ENCODE results near the gene MYO3B. TPM values are rescaled to one million over a fixed set of nuclear protein-coding genes. Genes with fewer than 3 reads are reported as not detected.
A peak's percentile ranks its signal among the peaks of the same experiment; 100 is the strongest.

MYO3B gene
- total RNA-seq, 2 donors from 2014 or later: 2.0 to 4.7 TPM

DNA sequence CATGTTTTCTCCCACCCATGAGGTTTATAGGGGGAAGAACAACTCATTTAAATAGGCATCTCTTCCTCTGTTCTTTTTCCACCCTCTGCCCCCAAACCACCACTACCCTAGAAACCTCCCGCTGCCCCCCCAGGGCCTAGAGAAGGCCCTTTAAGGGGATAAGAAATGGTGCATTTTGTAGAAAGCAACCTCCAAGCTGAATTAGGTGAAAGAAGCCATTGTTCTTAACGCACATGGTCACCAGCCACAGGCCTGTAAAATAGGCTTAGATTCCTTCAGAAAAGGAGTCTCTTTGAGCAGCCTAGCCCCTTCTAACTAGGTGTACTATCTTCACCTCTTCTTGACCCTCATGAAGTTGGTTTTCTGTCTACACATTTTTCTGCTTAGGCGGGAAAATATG is 418.6 kb downstream of the MYO3B start:
- Histone ChIP-seq H3K36me3 (replicated peaks in 1 of 2; ENCODE audit: insufficient read depth in 1 of 2, low read depth in 2 of 2) (no peaks in the 10 kb centered on the region), H3K9me3 (no peaks in the 10 kb centered on the region), H3K27me3 (no peaks in the 10 kb centered on the region), H3K4me3 (no peak overlapping the region), H3K4me1 (no peaks in the 10 kb centered on the region), H3K27ac (no peak overlapping the region)
- ATAC-seq (no peak), DNase-seq (no peak)
- WGBS, 2 donors: 91 to 94% methylated on average over 3 of the region's 3 CpGs
- intact Hi-C loops (cut with DNase I): no loop called here
- TF ChIP-seq, protein P1, sequence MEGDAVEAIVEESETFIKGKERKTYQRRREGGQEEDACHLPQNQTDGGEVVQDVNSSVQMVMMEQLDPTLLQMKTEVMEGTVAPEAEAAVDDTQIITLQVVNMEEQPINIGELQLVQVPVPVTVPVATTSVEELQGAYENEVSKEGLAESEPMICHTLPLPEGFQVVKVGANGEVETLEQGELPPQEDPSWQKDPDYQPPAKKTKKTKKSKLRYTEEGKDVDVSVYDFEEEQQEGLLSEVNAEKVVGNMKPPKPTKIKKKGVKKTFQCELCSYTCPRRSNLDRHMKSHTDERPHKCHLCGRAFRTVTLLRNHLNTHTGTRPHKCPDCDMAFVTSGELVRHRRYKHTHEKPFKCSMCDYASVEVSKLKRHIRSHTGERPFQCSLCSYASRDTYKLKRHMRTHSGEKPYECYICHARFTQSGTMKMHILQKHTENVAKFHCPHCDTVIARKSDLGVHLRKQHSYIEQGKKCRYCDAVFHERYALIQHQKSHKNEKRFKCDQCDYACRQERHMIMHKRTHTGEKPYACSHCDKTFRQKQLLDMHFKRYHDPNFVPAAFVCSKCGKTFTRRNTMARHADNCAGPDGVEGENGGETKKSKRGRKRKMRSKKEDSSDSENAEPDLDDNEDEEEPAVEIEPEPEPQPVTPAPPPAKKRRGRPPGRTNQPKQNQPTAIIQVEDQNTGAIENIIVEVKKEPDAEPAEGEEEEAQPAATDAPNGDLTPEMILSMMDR (IDR thresholded peaks at IDR 0.05): no peak
- no peak for TF ChIP-seq POLR2A (IDR thresholded peaks at IDR 0.05)

DNA sequence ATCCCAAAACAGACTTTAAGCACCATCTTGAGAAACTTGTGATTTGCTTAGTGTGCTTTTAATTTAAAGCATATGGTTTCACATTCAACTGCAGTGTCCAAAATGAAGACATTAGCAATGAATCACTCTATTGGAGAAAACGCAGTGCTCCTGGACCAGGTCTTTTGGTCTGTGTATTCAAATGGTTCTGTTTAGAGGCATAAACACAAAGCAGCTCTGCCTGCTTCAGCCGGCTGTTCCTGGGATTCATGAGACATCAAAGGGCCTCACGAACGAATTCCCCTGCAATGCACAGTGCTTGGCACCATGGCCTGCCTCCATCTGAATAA is 420.1 kb downstream of the MYO3B start:
- Histone ChIP-seq H3K27ac (no peak overlapping the region), H3K27me3 (no peaks in the 10 kb centered on the region), H3K9me3 (no peaks in the 10 kb centered on the region), H3K4me3 (no peak overlapping the region), H3K4me1 (no peaks in the 10 kb centered on the region), H3K36me3 (replicated peaks in 1 of 2; ENCODE audit: insufficient read depth in 1 of 2, low read depth in 2 of 2) (no peaks in the 10 kb centered on the region)
- intact Hi-C loops (cut with DNase I): no loop called here
- peak in 1 of 4 donors; percentile 3 for DNase-seq
- no peak for ATAC-seq
- TF ChIP-seq POLR2A (IDR thresholded peaks at IDR 0.05): no peak
- TF ChIP-seq, protein P1 (IDR thresholded peaks at IDR 0.05): no peak
- 64 to 69% methylated on average over 4 of the region's 4 CpGs for WGBS, 2 donors

DNA sequence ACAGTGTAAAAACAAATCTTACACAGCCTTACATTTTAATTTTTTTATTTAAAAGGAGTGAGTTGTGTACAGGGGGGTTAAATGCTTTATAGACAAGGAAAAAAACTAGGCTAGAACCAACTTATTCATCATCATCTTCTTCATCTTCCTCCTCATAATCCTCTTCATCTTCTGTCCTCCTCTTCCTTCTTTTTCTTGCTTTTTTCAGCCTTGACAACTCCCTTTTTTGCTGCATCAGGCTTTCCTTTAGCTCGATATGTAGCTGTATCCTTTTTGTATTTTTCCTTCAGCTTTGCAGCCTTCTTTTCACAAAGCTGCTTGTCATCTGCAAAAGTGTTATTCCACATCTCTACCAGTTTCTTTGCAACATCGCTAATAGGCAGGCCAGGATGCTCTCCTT is 423.5 kb downstream of the MYO3B start:
- intact Hi-C loops (cut with DNase I): no loop called here
- DNase-seq: no peak
- TF ChIP-seq, protein P1 (IDR thresholded peaks at IDR 0.05): no peak
- TF ChIP-seq POLR2A (IDR thresholded peaks at IDR 0.05): no peak
- no peaks in the 10 kb centered on the region for H3K9me3 ChIP-seq
- ATAC-seq: no peak
- no peak overlapping the region for H3K27ac ChIP-seq
- H3K27me3 ChIP-seq: no peaks in the 10 kb centered on the region
- no peaks in the 10 kb centered on the region for H3K36me3 ChIP-seq (replicated peaks in 1 of 2; ENCODE audit: insufficient read depth in 1 of 2, low read depth in 2 of 2)
- H3K4me3 ChIP-seq: no peak overlapping the region
- 58 to 93% methylated on average over 2 of the region's 2 CpGs for WGBS, 2 donors
- H3K4me1 ChIP-seq: no peaks in the 10 kb centered on the region

DNA sequence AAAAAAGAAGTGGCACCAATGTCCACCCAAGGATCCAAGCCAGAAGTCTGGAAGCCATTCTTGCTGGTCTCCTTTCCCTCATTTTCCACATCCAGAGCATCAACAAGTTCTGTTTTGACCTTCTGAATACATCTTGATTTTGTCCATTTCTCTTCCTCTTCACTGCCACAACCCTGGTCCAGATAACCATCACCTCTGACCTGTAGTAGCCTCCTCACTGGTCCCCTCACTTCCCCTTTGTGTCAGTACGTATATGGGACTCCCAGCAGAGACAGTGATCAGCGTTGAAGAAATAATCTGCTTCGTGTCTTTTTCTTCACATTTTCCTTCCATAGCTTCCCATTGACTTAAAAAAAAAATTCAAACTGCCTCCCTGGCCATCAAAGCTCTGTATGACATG is 427.9 kb downstream of the MYO3B start:
- Histone ChIP-seq H3K36me3 (replicated peaks in 1 of 2; ENCODE audit: insufficient read depth in 1 of 2, low read depth in 2 of 2) (no peaks in the 10 kb centered on the region), H3K9me3 (no peaks in the 10 kb centered on the region), H3K4me1 (no peaks in the 10 kb centered on the region), H3K27ac (no peak overlapping the region), H3K27me3 (no peaks in the 10 kb centered on the region), H3K4me3 (no peak overlapping the region)
- 84 to 86% methylated on average over 3 of the region's 3 CpGs for WGBS, 2 donors
- DNase-seq: no peak
- intact Hi-C loops (cut with DNase I): no loop called here
- ATAC-seq: no peak
- TF ChIP-seq POLR2A (IDR thresholded peaks at IDR 0.05): no peak
- TF ChIP-seq, protein P1 (IDR thresholded peaks at IDR 0.05): no peak

DNA sequence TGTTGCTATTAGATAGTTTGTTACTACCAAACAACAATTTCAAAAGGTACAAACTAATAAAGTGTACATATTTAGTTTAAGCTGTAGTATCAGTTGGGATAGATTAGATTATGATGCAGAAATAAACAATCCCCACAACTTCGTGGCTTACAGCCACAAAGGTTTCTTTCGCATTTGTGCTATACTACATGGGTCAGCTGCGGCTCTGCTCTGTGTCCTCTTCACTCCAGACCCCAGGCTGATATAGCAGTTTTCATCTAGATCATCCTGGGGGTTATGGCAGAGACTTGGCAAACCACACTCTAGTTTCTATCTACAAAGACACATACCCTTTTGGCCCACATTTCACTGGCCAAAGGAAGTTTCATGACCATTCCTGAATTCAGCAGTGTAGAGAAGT is 429.2 kb downstream of the MYO3B start:
- Histone ChIP-seq H3K27me3 (no peaks in the 10 kb centered on the region), H3K27ac (no peak overlapping the region), H3K36me3 (replicated peaks in 1 of 2; ENCODE audit: insufficient read depth in 1 of 2, low read depth in 2 of 2) (no peaks in the 10 kb centered on the region), H3K4me1 (no peaks in the 10 kb centered on the region), H3K9me3 (no peaks in the 10 kb centered on the region), H3K4me3 (no peak overlapping the region)
- 32 to 44% methylated on average over 3 of the region's 3 CpGs for WGBS, 2 donors
- no peak for TF ChIP-seq POLR2A (IDR thresholded peaks at IDR 0.05)
- TF ChIP-seq, protein P1 (IDR thresholded peaks at IDR 0.05): no peak
- DNase-seq: no peak
- intact Hi-C loops (cut with DNase I): no loop called here
- no peak for ATAC-seq

Measured in body of pancreas (tissue), 4 donors.